Measurements from ENCODE around the gene RAB30.

The RAB30 gene

GRCh38 chr11:82936261-82936660 lies 135.4 kb downstream of the RAB30 start:
- no peak for DNase-seq

GRCh38 chr11:82932564-82932963 lies 139.1 kb downstream of the RAB30 start:
- no peak for DNase-seq

DNA sequence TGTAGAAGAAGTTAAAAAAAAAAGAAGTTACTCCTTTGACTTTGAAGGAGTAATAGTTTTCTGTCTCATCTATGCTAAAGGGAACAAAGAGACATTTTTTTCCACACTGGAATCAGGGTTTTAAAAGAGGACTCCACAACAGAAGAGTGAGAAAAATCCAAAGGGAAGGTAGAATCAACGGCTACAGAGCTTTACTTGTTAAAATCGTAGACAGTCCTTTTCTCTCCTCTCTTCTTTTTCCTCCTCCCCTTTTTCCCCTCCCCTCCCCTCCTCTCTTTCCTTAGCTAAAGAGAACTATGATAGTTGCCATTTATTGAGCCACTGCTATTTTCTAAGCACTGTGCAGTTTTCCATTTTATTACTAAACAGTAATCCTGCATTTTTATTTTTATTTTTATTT lies 141.0 kb downstream of the RAB30 start:
- no peak for DNase-seq

GRCh38 chr11:82930229-82930628 lies 141.5 kb downstream of the RAB30 start:
- no peak for DNase-seq

- DNase-seq = no peak
Measured at GRCh38 chr11:82929121-82929520, 142.6 kb downstream of the RAB30 start.

DNA sequence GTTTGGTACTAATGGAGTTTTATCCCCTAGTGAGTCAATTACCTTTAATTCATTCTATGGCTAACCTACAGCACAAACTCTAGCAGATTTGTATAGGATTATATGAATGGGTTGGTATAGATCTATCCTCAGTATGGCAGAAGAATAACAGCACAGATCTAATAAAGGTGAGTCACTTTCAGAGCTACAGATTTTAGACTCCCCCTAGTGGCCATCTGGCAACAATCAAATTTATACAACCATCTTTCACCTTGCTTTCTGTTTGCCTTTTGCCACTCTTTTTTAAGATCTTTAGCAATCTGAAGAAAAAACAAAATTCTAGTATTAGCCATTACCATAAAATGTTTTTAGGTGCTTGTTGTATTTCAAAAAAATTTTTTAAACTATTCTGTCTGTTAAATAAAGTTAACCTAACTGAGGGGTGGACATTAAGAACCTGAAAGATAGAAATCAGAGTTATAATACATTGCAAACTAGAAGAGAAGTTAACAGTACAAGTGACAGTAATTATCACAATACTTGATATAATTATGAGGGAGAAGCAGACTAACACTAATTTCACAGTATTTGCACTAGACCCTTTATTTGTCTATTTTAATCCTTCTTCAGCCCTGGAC lies 144.3 kb downstream of the RAB30 start:
- peak; percentile 55 for DNase-seq

- DNase-seq = no peak
Measured at GRCh38 chr11:82924522-82925224, 147.0 kb downstream of the RAB30 start.
